Measurements from ENCODE around the gene GPHN.
"Not testable (repeated sequence)": the region's sequence is repeated elsewhere in the genome, so short reads cannot be mapped to it uniquely, and the experiment has no call there.

- TF ChIP-seq CTCF, POLR2A (IDR thresholded peaks at IDR 0.05): not testable (repeated sequence)
Observed at GRCh38 chr14:66587753-66588152, 79.8 kb downstream of the GPHN start.

Measured in right lobe of liver (tissue), 4 donors.